GM23338 (cell line): ENCODE results near the gene NTMT2. TPM values are rescaled to one million over a fixed set of nuclear protein-coding genes. Genes with fewer than 3 reads are reported as not detected.

Experiments used
- ATAC-seq: fragments of 200-7000 bp; cut with Tn5 transposase; 3 replicates; pipeline ENCODE4 v1.9.1; 2020
- DNase-seq: peaks from one replicate; pipeline ENCODE4 v3.0.0-alpha.2; 2015; ENCODE audit warnings: low spot score
- H2AFZ ChIP-seq: fragments of 200-600 bp; sonication (generic); 2 replicates; pipeline ENCODE4 v1.8.0; 2016; ENCODE audit warnings: antibody characterized with exemption, mild to moderate bottlenecking, moderate library complexity
- H3F3A ChIP-seq: fragments of 200-600 bp; sonication (generic); replicated peaks from 2 replicates; pipeline ENCODE4 v1.8.0; 2017; ENCODE audit warnings: antibody characterized with exemption, mixed run types, low read depth
- H3K27ac ChIP-seq: fragments of 200-600 bp; sonication (generic); 2 replicates; pipeline ENCODE4 v1.6.1; 2016; ENCODE audit warnings: low read depth
- H3K27me3 ChIP-seq: fragments of 200-600 bp; sonication (generic); 2 replicates; pipeline ENCODE4 v1.8.0; 2016; ENCODE audit warnings: mild to moderate bottlenecking, mixed run types, moderate library complexity; ENCODE audit not compliant: insufficient read depth
- H3K36me3 ChIP-seq: fragments of 200-600 bp; sonication (generic); 2 replicates; pipeline ENCODE4 v1.8.0; 2016; ENCODE audit warnings: mild to moderate bottlenecking; ENCODE audit not compliant: insufficient read depth
- H3K4me1 ChIP-seq: fragments of 200-600 bp; sonication (generic); 2 replicates; pipeline ENCODE4 v1.8.0; 2016; ENCODE audit warnings: mild to moderate bottlenecking, moderate library complexity; ENCODE audit not compliant: insufficient read depth
- H3K4me2 ChIP-seq: fragments of 200-600 bp; sonication (generic); 2 replicates; pipeline ENCODE4 v1.7.1; 2017; ENCODE audit warnings: mixed run types
- H3K4me3 ChIP-seq: fragments of 200-600 bp; sonication (generic); 2 replicates; pipeline ENCODE4 v1.6.1; 2016; ENCODE audit warnings: mixed run types
- H3K79me2 ChIP-seq: fragments of 200-600 bp; sonication (generic); replicated peaks from 2 replicates; pipeline ENCODE4 v1.8.0; 2017; ENCODE audit warnings: mild to moderate bottlenecking; ENCODE audit not compliant: insufficient read depth
- H3K9me2 ChIP-seq: fragments of 200-600 bp; sonication (generic); 2 replicates; pipeline ENCODE4 v1.8.0; 2017; ENCODE audit not compliant: insufficient read depth
- H4K20me1 ChIP-seq: fragments of 200-600 bp; sonication (generic); replicated peaks from 2 replicates; pipeline ENCODE4 v1.8.0; 2017; ENCODE audit warnings: mild to moderate bottlenecking; ENCODE audit not compliant: insufficient read depth
- H3K27ac Mint-ChIP-seq: 2 replicates; pipeline ENCODE4 v1.8.0; 2020; ENCODE audit warnings: inconsistent platforms, mild to moderate bottlenecking, moderate library complexity, mixed read lengths
- H3K27me3 Mint-ChIP-seq: 3 replicates; pipeline ENCODE4 v1.8.0; 2022; ENCODE audit warnings: low read depth, mild to moderate bottlenecking, moderate library complexity, mixed read lengths, inconsistent platforms; ENCODE audit not compliant: insufficient read depth, poor library complexity
- H3K36me3 Mint-ChIP-seq: 3 replicates; pipeline ENCODE4 v1.8.0; 2021; ENCODE audit warnings: low read depth, mild to moderate bottlenecking, inconsistent platforms, moderate library complexity, mixed read lengths
- H3K4me1 Mint-ChIP-seq: 3 replicates; pipeline ENCODE4 v1.8.0; 2020; ENCODE audit warnings: mild to moderate bottlenecking, inconsistent platforms, mixed read lengths
- H3K4me3 Mint-ChIP-seq: 3 replicates; pipeline ENCODE4 v1.8.0; 2021; ENCODE audit warnings: moderate library complexity, mild to moderate bottlenecking, inconsistent platforms, mixed read lengths
- H3K9me3 Mint-ChIP-seq: 3 replicates; pipeline ENCODE4 v1.8.0; 2020; ENCODE audit warnings: moderate library complexity, mild to moderate bottlenecking, inconsistent platforms, mixed read lengths
- CREB1 ChIP-seq: fragments of 250-450 bp; sonication (Bioruptor Pico); IDR thresholded peaks from 2 replicates; pipeline ENCODE4 v1.5.0; 2020; ENCODE audit warnings: low read depth, mild to moderate bottlenecking, moderate library complexity
- EZH2 ChIP-seq: fragments of 200-600 bp; sonication (generic); IDR thresholded peaks from one replicate; pipeline ENCODE4 v1.8.0; 2017; ENCODE audit warnings: antibody characterized with exemption, mild to moderate bottlenecking, low read depth; ENCODE audit not compliant: unreplicated experiment
- EZH2phosphoT487 ChIP-seq: fragments of 200-600 bp; sonication (generic); IDR thresholded peaks from one replicate; pipeline ENCODE4 v1.8.1; 2018; ENCODE audit warnings: antibody characterized with exemption; ENCODE audit not compliant: unreplicated experiment
- NANOG ChIP-seq: IDR thresholded peaks from 2 replicates; pipeline ENCODE4 v1.6.1; 2016; ENCODE audit warnings: antibody characterized with exemption, borderline replicate concordance
- POLR2AphosphoS5 ChIP-seq: IDR thresholded peaks from 2 replicates; pipeline ENCODE4 v1.6.1; 2016; ENCODE audit warnings: antibody characterized with exemption, low read depth
- STAT1 ChIP-seq: IDR thresholded peaks from one replicate; pipeline ENCODE4 v1.6.1; 2016; ENCODE audit warnings: antibody characterized with exemption; ENCODE audit not compliant: unreplicated experiment
- ZNF114 ChIP-seq: fragments of 250-450 bp; sonication (Bioruptor Pico); IDR thresholded peaks from 2 replicates; pipeline ENCODE4 v1.5.0; 2020; ENCODE audit warnings: mild to moderate bottlenecking, moderate library complexity
- ZNF331 ChIP-seq: fragments of 250-450 bp; sonication (Bioruptor Pico); IDR thresholded peaks from 2 replicates; pipeline ENCODE4 v1.5.0; 2020; ENCODE audit warnings: low read depth, mild to moderate bottlenecking, moderate library complexity
- polyA plus RNA-seq: library from polyadenylated mRNA; unstranded; fragments of >200 nt; fragmentation: Nextera tagmentation; extraction: Ambion mirVana; gene quantifications from 2 replicates; pipeline ENCODE4 v1.2.1, GENCODE V29; 2016
- total RNA-seq: library from RNA; depleted of rRNA; stranded (reverse); fragments of >200 nt; shearing (Covaris generic); gene quantifications from 2 replicates; pipeline ENCODE4 v1.2.3, GENCODE V29; 2014
- TF ChIP-seq, protein P1 (sequence below), 2 experiments: fragments of 200-600 bp in 1 of 2; sonication (generic) in 1 of 2; conservative IDR thresholded peaks; 2 replicates each; pipeline versions ENCODE4 v1.5.1 to v1.6.1; 2016 to 2017; ENCODE audit warnings: antibody characterized with exemption in 2 of 2, low read depth in 2 of 2, mild to moderate bottlenecking in 2 of 2, moderate library complexity in 1 of 2
- TF ChIP-seq, protein P2 (sequence below): IDR thresholded peaks from one replicate; pipeline ENCODE4 v1.6.1; 2018; ENCODE audit warnings: antibody characterized with exemption; ENCODE audit not compliant: unreplicated experiment
- TF ChIP-seq, protein P3 (sequence below): IDR thresholded peaks from 2 replicates; pipeline ENCODE4 v1.6.1; 2016; ENCODE audit warnings: antibody characterized with exemption

The NTMT2 gene
- total and polyA plus RNA-seq, 2 experiments from 2014 or later, result 0.48 TPM; not detected in 1

DNA sequence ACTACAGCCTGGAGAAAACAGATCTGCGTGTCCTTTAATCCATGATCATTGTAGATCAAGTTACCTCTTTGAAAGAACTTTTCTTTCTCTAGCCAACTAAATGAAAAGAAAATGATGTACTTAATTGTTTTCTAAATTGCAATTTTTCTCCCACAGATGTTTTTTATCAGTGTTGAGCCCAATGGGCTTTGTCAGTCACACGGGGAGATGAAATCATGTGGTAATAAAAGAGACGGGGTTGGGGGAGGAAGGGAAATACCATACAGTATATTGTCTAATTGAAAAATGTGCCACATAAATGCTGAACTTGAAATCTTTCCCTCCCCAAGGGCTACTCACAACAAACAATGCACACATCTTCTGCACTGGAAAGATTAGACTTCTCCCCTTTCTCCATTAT, 58.4 kb downstream of the NTMT2 start (continued):
- TF ChIP-seq POLR2AphosphoS5 (no peak), NANOG (no peak), ZNF331 (CRISPR knock-in tag) (no peak)

DNA sequence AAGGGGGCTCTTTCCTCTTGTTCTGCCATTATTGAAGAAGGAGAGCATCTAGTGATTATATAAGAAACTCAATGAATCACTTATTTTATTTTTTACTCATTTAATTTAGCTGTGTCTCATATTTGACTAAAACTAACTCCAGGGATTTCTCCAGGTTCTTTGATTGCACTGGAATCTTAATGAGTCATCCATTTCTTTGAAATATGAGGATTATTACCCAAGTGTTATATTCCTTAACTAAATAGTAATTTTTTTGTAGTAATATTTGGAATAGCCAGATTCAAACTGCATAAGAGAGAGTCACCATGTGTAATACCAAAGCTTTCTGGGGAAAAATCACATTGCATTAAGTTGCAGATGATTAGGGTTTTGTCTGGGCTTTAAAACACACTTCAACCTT, 59.5 kb downstream of the NTMT2 start:
- Histone ChIP-seq H3K4me1 (peaks cover 12% of the 10 kb centered on the region), H4K20me1 (no peaks in the 10 kb centered on the region), H2AFZ (no peak overlapping the region), H3K79me2 (no peaks in the 10 kb centered on the region), H3F3A (no peaks in the 10 kb centered on the region), H3K4me2 (no peak overlapping the region), H3K27me3 (no peaks in the 10 kb centered on the region), H3K9me2 (peaks cover 10% of the 10 kb centered on the region; the same call in 1 of the 2 replicates), H3K27ac (no peak overlapping the region), H3K36me3 (peaks cover 11% of the 10 kb centered on the region; the same call in 1 of the 2 replicates), H3K4me3 (no peak overlapping the region)
- Mint-ChIP-seq H3K4me3 (no peak overlapping the region), H3K9me3 (peaks cover 18% of the 10 kb centered on the region), H3K27me3 (no peaks in the 10 kb centered on the region), H3K4me1 (peaks cover 13% of the 10 kb centered on the region), H3K27ac (no peak overlapping the region), H3K36me3 (peaks cover 14% of the 10 kb centered on the region)
- TF ChIP-seq STAT1, result no peak
- TF ChIP-seq, protein P1, sequence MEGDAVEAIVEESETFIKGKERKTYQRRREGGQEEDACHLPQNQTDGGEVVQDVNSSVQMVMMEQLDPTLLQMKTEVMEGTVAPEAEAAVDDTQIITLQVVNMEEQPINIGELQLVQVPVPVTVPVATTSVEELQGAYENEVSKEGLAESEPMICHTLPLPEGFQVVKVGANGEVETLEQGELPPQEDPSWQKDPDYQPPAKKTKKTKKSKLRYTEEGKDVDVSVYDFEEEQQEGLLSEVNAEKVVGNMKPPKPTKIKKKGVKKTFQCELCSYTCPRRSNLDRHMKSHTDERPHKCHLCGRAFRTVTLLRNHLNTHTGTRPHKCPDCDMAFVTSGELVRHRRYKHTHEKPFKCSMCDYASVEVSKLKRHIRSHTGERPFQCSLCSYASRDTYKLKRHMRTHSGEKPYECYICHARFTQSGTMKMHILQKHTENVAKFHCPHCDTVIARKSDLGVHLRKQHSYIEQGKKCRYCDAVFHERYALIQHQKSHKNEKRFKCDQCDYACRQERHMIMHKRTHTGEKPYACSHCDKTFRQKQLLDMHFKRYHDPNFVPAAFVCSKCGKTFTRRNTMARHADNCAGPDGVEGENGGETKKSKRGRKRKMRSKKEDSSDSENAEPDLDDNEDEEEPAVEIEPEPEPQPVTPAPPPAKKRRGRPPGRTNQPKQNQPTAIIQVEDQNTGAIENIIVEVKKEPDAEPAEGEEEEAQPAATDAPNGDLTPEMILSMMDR (conservative IDR thresholded peaks at IDR 0.05; ENCODE audit: low read depth in 2 of 2), result no peak
- TF ChIP-seq, protein P2, sequence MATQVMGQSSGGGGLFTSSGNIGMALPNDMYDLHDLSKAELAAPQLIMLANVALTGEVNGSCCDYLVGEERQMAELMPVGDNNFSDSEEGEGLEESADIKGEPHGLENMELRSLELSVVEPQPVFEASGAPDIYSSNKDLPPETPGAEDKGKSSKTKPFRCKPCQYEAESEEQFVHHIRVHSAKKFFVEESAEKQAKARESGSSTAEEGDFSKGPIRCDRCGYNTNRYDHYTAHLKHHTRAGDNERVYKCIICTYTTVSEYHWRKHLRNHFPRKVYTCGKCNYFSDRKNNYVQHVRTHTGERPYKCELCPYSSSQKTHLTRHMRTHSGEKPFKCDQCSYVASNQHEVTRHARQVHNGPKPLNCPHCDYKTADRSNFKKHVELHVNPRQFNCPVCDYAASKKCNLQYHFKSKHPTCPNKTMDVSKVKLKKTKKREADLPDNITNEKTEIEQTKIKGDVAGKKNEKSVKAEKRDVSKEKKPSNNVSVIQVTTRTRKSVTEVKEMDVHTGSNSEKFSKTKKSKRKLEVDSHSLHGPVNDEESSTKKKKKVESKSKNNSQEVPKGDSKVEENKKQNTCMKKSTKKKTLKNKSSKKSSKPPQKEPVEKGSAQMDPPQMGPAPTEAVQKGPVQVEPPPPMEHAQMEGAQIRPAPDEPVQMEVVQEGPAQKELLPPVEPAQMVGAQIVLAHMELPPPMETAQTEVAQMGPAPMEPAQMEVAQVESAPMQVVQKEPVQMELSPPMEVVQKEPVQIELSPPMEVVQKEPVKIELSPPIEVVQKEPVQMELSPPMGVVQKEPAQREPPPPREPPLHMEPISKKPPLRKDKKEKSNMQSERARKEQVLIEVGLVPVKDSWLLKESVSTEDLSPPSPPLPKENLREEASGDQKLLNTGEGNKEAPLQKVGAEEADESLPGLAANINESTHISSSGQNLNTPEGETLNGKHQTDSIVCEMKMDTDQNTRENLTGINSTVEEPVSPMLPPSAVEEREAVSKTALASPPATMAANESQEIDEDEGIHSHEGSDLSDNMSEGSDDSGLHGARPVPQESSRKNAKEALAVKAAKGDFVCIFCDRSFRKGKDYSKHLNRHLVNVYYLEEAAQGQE, result no peak
- TF ChIP-seq CREB1 (CRISPR knock-in tag), result no peak
- no peak for TF ChIP-seq EZH2phosphoT487
- TF ChIP-seq, protein P3, sequence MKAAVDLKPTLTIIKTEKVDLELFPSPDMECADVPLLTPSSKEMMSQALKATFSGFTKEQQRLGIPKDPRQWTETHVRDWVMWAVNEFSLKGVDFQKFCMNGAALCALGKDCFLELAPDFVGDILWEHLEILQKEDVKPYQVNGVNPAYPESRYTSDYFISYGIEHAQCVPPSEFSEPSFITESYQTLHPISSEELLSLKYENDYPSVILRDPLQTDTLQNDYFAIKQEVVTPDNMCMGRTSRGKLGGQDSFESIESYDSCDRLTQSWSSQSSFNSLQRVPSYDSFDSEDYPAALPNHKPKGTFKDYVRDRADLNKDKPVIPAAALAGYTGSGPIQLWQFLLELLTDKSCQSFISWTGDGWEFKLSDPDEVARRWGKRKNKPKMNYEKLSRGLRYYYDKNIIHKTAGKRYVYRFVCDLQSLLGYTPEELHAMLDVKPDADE, result no peak
- no peak for TF ChIP-seq ZNF114 (CRISPR knock-in tag)
- no peak for TF ChIP-seq POLR2AphosphoS5
- TF ChIP-seq EZH2, result no peak
- no peak for DNase-seq
- ATAC-seq, result no peak
